Parathyroid adenoma (tissue), 2 donors: ENCODE measurements around the gene AP1B1.
"Not testable (repeated sequence)": the region's sequence is repeated elsewhere in the genome, so short reads cannot be mapped to it uniquely, and the experiment has no call there.

Experiments used
- H2AFZ ChIP-seq: fragments of 300-600 bp; sonication (generic); one replicate; pipeline ENCODE4 v1.7.0; 2017; ENCODE audit warnings: antibody characterized with exemption, mild to moderate bottlenecking
- H3K27ac ChIP-seq: fragments of 300-600 bp; sonication (generic); one replicate; pipeline ENCODE4 v1.7.0; 2017
- H3K27me3 ChIP-seq: fragments of 300-600 bp; sonication (generic); one replicate; pipeline ENCODE4 v1.7.0; 2017; ENCODE audit warnings: low read length; ENCODE audit not compliant: control insufficient read depth, insufficient read depth
- H3K36me3 ChIP-seq: fragments of 300-600 bp; sonication (generic); one replicate; pipeline ENCODE4 v1.7.0; 2017; ENCODE audit warnings: low read length; ENCODE audit not compliant: control insufficient read depth, insufficient read depth
- H3K4me1 ChIP-seq: fragments of 300-600 bp; sonication (generic); one replicate; pipeline ENCODE4 v1.7.0; 2017; ENCODE audit warnings: control low read depth
- H3K4me2 ChIP-seq: fragments of 300-600 bp; sonication (generic); one replicate; pipeline ENCODE4 v1.7.0; 2017; ENCODE audit warnings: low read length
- H3K4me3 ChIP-seq: fragments of 300-600 bp; sonication (generic); one replicate; pipeline ENCODE4 v1.7.0; 2017; ENCODE audit warnings: low read depth, low read length
- H3K79me2 ChIP-seq: fragments of 300-600 bp; sonication (generic); one replicate; pipeline ENCODE4 v1.7.0; 2017; ENCODE audit warnings: control low read depth
- H3K9ac ChIP-seq: fragments of 300-600 bp; sonication (generic); one replicate; pipeline ENCODE4 v1.7.0; 2017; ENCODE audit warnings: mild to moderate bottlenecking
- H3K9me3 ChIP-seq: fragments of 300-600 bp; sonication (generic); one replicate; pipeline ENCODE4 v1.7.0; 2017; ENCODE audit warnings: low read length; ENCODE audit not compliant: control insufficient read depth
- CTCF ChIP-seq: fragments of 300-600 bp; sonication (generic); IDR thresholded peaks from one replicate; pipeline ENCODE4 v1.7.0; 2017; ENCODE audit warnings: antibody characterized with exemption, mild to moderate bottlenecking
- donor health status: primary hyperparathyroidism.

Gene AP1B1

GRCh38 chr22:29348041-29348440 lies 40.3 kb downstream of the AP1B1 start:
- H3K4me3 ChIP-seq = no peak overlapping the region
- no peaks in the 10 kb centered on the region for H3K27me3 ChIP-seq
- H3K4me1 ChIP-seq = peaks cover 7% of the 10 kb centered on the region
- TF ChIP-seq CTCF = no peak
- no peak overlapping the region for H3K4me2 ChIP-seq
- no peak overlapping the region for H3K9ac ChIP-seq
- no peaks in the 10 kb centered on the region for H3K9me3 ChIP-seq
- no peak overlapping the region for H2AFZ ChIP-seq
- H3K36me3 ChIP-seq = no peaks in the 10 kb centered on the region
- no peaks in the 10 kb centered on the region for H3K79me2 ChIP-seq
- no peak overlapping the region for H3K27ac ChIP-seq

GRCh38 chr22:29346659-29347058 lies 41.7 kb downstream of the AP1B1 start:
- H3K27ac ChIP-seq = no peak overlapping the region

GRCh38 chr22:29345932-29346331 lies 42.4 kb downstream of the AP1B1 start:
- Histone ChIP-seq H3K4me2 (no peak overlapping the region), H3K36me3 (no peaks in the 10 kb centered on the region), H3K9me3 (no peaks in the 10 kb centered on the region), H3K9ac (no peak overlapping the region), H3K27me3 (no peaks in the 10 kb centered on the region), H2AFZ (no peak overlapping the region), H3K4me3 (no peak overlapping the region), H3K4me1 (peaks cover 9% of the 10 kb centered on the region), H3K27ac (no peak overlapping the region), H3K79me2 (no peaks in the 10 kb centered on the region)
- no peak for TF ChIP-seq CTCF

More at GRCh38 chr22:29346659-29347058, 41.7 kb downstream of the AP1B1 start:
- H3K4me1 ChIP-seq = peaks cover 9% of the 10 kb centered on the region
- H3K9me3 ChIP-seq = no peaks in the 10 kb centered on the region
- no peak overlapping the region for H3K4me2 ChIP-seq
- no peak for TF ChIP-seq CTCF
- no peaks in the 10 kb centered on the region for H3K79me2 ChIP-seq
- no peak overlapping the region for H2AFZ ChIP-seq
- no peak overlapping the region for H3K9ac ChIP-seq
- H3K36me3 ChIP-seq = no peaks in the 10 kb centered on the region
- H3K27me3 ChIP-seq = no peaks in the 10 kb centered on the region
- H3K4me3 ChIP-seq = no peak overlapping the region

GRCh38 chr22:29344889-29345288 lies 43.5 kb downstream of the AP1B1 start:
- H3K4me2 ChIP-seq, H3K9ac ChIP-seq, H3K36me3 ChIP-seq, H3K9me3 ChIP-seq, H3K27me3 ChIP-seq, H3K4me1 ChIP-seq, H3K4me3 ChIP-seq, H2AFZ ChIP-seq, H3K79me2 ChIP-seq: not testable (repeated sequence)
- peak overlapping the region; percentile 20 for H3K27ac ChIP-seq

- Histone ChIP-seq H2AFZ (no peak overlapping the region), H3K36me3 (no peaks in the 10 kb centered on the region), H3K79me2 (no peaks in the 10 kb centered on the region), H3K4me3 (no peak overlapping the region), H3K4me1 (peaks cover 9% of the 10 kb centered on the region), H3K27ac (peak overlapping the region; percentile 15), H3K9me3 (no peaks in the 10 kb centered on the region), H3K9ac (no peak overlapping the region), H3K4me2 (no peak overlapping the region), H3K27me3 (no peaks in the 10 kb centered on the region)
- no peak for TF ChIP-seq CTCF
These were observed 44.2 kb downstream of the AP1B1 start for GRCh38 chr22:29344137-29344536.
